Cardiac muscle cell (in vitro differentiated cells and primary cell): Measurements from ENCODE around the gene BTC. TPM values are rescaled to one million over a fixed set of nuclear protein-coding genes. Genes with fewer than 3 reads are reported as not detected.
A peak's percentile ranks its signal among the peaks of the same experiment; 100 is the strongest.

ENCODE experiments used
- DNase-seq, 2 donors: peaks; one replicate each; pipeline versions ENCODE4 v3.0.0 to v3.0.0-alpha.2; 2010 to 2017; ENCODE audit warnings: low read depth in 1 of 2, low spot score in 1 of 2
- H3K27ac ChIP-seq: fragments of 200-600 bp; sonication (generic); 2 replicates; pipeline ENCODE4 v1.5.1; 2016
- H3K27me3 ChIP-seq: fragments of 200-600 bp; sonication (generic); 2 replicates; pipeline ENCODE4 v1.6.0; 2016; ENCODE audit warnings: control low read depth
- H3K36me3 ChIP-seq: fragments of 200-600 bp; sonication (generic); 2 replicates; pipeline ENCODE4 v1.5.1; 2016; ENCODE audit warnings: control low read depth
- H3K4me1 ChIP-seq: fragments of 200-600 bp; sonication (generic); 2 replicates; pipeline ENCODE4 v1.8.1; 2017; ENCODE audit warnings: low read depth, mild to moderate bottlenecking, mixed run types
- H3K4me3 ChIP-seq: fragments of 200-600 bp; sonication (generic); 2 replicates; pipeline ENCODE4 v1.5.1; 2016; ENCODE audit warnings: mild to moderate bottlenecking
- H3K9me3 ChIP-seq: fragments of 200-600 bp; sonication (generic); 2 replicates; pipeline ENCODE4 v1.5.1; 2017; ENCODE audit warnings: low read depth, mild to moderate bottlenecking, control low read depth
- polyA plus RNA-seq: library from polyadenylated mRNA; unstranded; fragments of >200 nt; fragmentation: Nextera tagmentation; extraction: Ambion mirVana; gene quantifications from 2 replicates; pipeline ENCODE4 v1.2.1, GENCODE V29; 2016
- total RNA-seq: library from RNA; depleted of rRNA; stranded (reverse); fragments of >200 nt; gene quantifications from 2 replicates; pipeline ENCODE4 v1.2.3, GENCODE V29; 2016
- TF ChIP-seq, protein P1 (sequence below): IDR thresholded peaks from 2 replicates; pipeline ENCODE4 v1.5.1; 2012; ENCODE audit warnings: low read depth, mild to moderate bottlenecking, low read length

Gene BTC
- total and polyA plus RNA-seq, 2 experiments from 2014 or later = not detected

DNA sequence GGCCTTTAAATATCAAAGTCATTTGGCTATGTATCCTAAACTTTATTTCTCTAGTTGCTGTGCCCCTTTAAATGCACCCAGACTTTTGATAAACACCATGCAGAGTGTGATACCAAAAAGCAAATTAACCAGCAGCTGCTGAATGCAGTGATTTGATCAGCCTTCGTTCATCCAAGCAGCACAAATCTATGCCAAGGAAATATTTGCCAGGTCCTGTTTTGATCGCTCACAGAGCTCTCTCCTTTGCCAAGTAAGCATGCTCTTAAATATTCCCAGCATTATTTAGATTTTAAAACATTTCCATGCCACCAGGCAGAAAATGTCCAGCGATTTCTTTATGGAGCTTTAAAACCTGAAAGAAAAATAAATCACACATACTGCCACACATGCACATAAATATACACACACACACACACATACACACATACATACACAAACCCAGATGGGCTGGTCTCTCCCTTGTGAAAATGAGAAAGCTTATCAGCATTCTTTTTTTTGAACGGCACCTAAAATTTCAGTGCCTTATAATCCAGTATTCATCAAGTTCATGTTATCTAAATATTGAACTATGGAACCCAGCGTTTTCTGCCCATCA, 35.7 kb downstream of the BTC start:
- Histone ChIP-seq H3K36me3 (no peaks in the 10 kb centered on the region), H3K9me3 (no peaks in the 10 kb centered on the region)

DNA sequence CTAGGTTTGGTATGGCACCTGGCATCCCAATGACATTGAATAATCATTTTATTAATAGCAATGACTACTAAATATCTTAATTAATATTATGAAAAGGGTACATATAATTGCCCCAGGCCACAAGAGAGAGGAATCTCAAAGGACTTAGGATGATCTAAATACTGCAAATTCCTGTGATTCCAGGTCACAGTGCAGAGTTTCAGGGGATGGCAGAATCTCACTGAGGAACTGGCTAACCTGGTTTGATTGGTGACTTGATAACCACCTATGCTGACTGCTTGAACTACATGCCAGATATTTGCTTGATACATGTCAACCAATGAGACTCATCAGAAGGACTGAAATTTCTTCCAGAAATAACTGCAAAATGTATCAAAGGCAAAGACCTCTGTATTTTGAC, 37.2 kb downstream of the BTC start:
- Histone ChIP-seq H3K27ac (no peak overlapping the region), H3K27me3 (no peaks in the 10 kb centered on the region), H3K36me3 (no peaks in the 10 kb centered on the region), H3K4me3 (no peak overlapping the region), H3K4me1 (no peaks in the 10 kb centered on the region), H3K9me3 (no peaks in the 10 kb centered on the region)
- TF ChIP-seq, protein P1, sequence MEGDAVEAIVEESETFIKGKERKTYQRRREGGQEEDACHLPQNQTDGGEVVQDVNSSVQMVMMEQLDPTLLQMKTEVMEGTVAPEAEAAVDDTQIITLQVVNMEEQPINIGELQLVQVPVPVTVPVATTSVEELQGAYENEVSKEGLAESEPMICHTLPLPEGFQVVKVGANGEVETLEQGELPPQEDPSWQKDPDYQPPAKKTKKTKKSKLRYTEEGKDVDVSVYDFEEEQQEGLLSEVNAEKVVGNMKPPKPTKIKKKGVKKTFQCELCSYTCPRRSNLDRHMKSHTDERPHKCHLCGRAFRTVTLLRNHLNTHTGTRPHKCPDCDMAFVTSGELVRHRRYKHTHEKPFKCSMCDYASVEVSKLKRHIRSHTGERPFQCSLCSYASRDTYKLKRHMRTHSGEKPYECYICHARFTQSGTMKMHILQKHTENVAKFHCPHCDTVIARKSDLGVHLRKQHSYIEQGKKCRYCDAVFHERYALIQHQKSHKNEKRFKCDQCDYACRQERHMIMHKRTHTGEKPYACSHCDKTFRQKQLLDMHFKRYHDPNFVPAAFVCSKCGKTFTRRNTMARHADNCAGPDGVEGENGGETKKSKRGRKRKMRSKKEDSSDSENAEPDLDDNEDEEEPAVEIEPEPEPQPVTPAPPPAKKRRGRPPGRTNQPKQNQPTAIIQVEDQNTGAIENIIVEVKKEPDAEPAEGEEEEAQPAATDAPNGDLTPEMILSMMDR = no peak
- no peak for DNase-seq

More for the DNA sequence above, 35.7 kb downstream of the BTC start:
- Histone ChIP-seq H3K4me1 (no peaks in the 10 kb centered on the region), H3K27ac (no peak overlapping the region), H3K4me3 (no peak overlapping the region), H3K27me3 (no peaks in the 10 kb centered on the region)
- TF ChIP-seq, protein P1 = no peak
- DNase-seq = no peak

DNA sequence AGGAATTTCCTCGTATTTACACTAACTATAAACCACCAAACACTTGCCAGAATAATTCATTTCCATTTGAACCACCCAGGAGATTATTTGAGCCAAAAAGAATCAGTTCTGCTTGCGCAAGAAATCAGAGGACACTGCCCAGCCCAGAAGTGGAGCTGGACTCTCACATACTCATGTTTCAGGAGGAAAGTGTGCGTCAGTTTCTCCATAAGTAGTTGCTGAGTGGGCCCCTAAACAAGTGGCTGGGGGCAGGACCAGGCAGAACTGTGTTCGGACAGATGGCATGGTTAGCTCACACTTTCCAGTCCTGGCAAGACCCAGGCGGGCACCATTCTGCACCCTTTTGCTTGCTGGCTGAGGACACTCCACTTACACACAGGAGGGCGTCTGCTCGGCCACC, 38.8 kb downstream of the BTC start:
- no peaks in the 10 kb centered on the region for H3K36me3 ChIP-seq
- TF ChIP-seq, protein P1 = no peak
- no peaks in the 10 kb centered on the region for H3K4me1 ChIP-seq
- H3K4me3 ChIP-seq = no peak overlapping the region
- H3K9me3 ChIP-seq = no peaks in the 10 kb centered on the region
- DNase-seq = peak in 1 of 2 donors; percentile 11
- no peaks in the 10 kb centered on the region for H3K27me3 ChIP-seq
- no peak overlapping the region for H3K27ac ChIP-seq

DNA sequence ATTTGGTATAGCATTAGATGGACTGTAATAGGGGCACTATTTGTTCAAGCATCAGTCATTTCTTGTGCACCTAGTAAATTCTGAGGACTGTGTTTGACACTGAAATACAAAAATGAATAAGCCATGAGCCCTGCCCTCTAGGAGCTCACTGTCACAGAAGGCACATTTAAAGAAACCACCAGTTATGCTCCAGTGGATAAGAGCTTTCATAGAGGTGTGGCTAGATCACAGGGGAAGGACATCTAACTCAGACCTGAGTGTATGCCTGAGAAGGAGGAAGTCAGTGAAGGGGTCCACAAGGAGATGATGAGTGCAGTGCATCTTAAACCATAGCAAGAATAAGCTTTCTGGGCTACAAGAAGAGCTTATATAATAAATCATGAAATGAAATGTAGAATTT, 40.1 kb downstream of the BTC start:
- no peaks in the 10 kb centered on the region for H3K27me3 ChIP-seq
- no peak overlapping the region for H3K27ac ChIP-seq
- no peaks in the 10 kb centered on the region for H3K36me3 ChIP-seq
- H3K4me1 ChIP-seq = no peaks in the 10 kb centered on the region
- DNase-seq = no peak
- no peak overlapping the region for H3K4me3 ChIP-seq
- H3K9me3 ChIP-seq = no peaks in the 10 kb centered on the region
- TF ChIP-seq, protein P1 = no peak

DNA sequence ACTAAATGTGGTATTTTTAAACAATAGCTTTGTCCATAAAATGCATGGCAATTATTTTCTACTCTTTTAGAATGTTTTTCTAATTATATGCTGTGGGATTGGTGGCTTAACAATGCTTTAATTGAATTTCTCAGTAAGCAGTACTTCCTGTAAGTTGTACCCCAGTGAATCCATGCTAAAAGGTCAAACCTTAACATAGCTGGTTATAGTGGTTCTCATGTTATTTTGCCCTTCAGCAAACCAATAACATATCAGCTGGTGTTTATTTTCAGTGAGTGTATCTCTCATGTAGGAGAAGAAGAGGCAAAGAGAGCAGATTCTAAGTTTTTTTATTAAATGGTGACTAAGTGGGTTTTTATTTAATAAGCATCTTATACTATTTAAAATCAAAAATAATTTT, 41.5 kb downstream of the BTC start:
- Histone ChIP-seq H3K4me1 (no peaks in the 10 kb centered on the region), H3K4me3 (no peak overlapping the region), H3K36me3 (no peaks in the 10 kb centered on the region), H3K9me3 (no peaks in the 10 kb centered on the region), H3K27ac (no peak overlapping the region), H3K27me3 (no peaks in the 10 kb centered on the region)
- no peak for DNase-seq
- TF ChIP-seq, protein P1 = no peak

DNA sequence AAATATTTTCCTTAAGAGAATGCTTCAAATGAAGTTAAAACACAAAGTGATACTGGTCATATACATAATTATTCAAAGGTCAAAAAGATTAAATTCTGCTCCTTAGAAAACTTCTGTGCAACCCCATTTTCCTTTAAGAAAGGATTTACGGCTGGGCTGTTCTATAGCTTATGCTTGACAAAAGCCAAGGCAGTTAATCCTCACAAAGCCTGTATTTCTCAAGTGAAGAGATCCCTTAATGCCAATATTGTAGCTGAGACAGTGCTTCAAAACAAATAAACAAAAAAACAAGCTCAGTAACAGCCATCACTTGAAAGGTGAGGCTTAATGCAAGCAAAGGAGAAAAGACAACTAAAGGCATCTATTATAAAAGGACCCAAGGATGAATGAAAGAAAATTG, 42.5 kb downstream of the BTC start:
- Histone ChIP-seq H3K27me3 (no peaks in the 10 kb centered on the region), H3K4me3 (no peak overlapping the region), H3K4me1 (no peaks in the 10 kb centered on the region), H3K27ac (no peak overlapping the region), H3K9me3 (no peaks in the 10 kb centered on the region), H3K36me3 (no peaks in the 10 kb centered on the region)
- TF ChIP-seq, protein P1 = no peak
- no peak for DNase-seq
